ENCODE data around the gene IGFLR1. TPM values are rescaled to one million over a fixed set of nuclear protein-coding genes. Genes with fewer than 3 reads are reported as not detected.

Gene IGFLR1
- total RNA-seq, 1 experiment from 2014 or later: 9.9 TPM

- no peak for TF ChIP-seq CBFB (CRISPR knock-in tag; IDR thresholded peaks at IDR 0.05; ENCODE audit: low read depth)
- TF ChIP-seq, protein P1, sequence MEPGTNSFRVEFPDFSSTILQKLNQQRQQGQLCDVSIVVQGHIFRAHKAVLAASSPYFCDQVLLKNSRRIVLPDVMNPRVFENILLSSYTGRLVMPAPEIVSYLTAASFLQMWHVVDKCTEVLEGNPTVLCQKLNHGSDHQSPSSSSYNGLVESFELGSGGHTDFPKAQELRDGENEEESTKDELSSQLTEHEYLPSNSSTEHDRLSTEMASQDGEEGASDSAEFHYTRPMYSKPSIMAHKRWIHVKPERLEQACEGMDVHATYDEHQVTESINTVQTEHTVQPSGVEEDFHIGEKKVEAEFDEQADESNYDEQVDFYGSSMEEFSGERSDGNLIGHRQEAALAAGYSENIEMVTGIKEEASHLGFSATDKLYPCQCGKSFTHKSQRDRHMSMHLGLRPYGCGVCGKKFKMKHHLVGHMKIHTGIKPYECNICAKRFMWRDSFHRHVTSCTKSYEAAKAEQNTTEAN (CRISPR knock-in tag; IDR thresholded peaks at IDR 0.05): no peak
Measured at GRCh38 chr19:35779033-35779432, 36.8 kb upstream of the IGFLR1 start (continued).

DNA sequence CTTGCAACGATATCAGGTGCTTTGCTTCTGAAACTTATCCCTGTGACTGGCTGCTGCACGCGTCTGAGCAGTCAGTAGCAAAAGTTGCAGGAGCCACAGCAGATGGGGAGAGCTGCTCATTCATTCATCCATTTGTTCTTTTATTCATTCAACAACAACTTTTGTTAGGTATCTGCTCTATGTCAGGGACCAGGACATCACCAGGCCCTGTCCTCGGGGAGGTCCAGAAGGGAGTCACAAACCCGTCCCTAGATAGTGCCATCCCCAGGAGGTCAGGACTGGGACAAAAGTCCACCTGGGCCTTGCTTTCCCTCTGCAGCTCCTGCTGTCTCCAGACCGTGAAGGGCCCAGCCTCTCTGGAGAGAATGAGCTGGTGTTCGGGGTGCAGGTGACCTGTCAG, 35.7 kb upstream of the IGFLR1 start:
- peaks cover 23% of the 10 kb centered on the region for H3K27me3 Mint-ChIP-seq (ENCODE audit: low read depth)
- no peak for TF ChIP-seq ZNF232 (CRISPR knock-in tag; IDR thresholded peaks at IDR 0.05)
- H3K36me3 Mint-ChIP-seq: no peaks in the 10 kb centered on the region
- no peaks in the 10 kb centered on the region for H3K9me3 Mint-ChIP-seq
- POLR2A ChIA-PET: no interaction called here
- peak overlapping the region; percentile 70; the same call in 1 of the 2 replicates for H3K4me3 Mint-ChIP-seq
- no peak overlapping the region for H3K27ac Mint-ChIP-seq
- CTCF ChIA-PET: interaction anchor here (0.5 to 1.4 kb wide), 3 partner anchors 30 to 624 kb away, joined by 3 to 5 read pairs (median 3); partner anchors contain the start of genes FXYD5 and LIN37
- peaks cover 38% of the 10 kb centered on the region for H3K4me1 Mint-ChIP-seq
- ATAC-seq (no peak), DNase-seq (ENCODE audit: low spot score) (no peak)

- Mint-ChIP-seq H3K36me3 (no peaks in the 10 kb centered on the region), H3K27ac (0 out of 2 replicates have a peak overlapping the region, but pooled peaks have one; percentile 9), H3K4me3 (peak overlapping the region; percentile 70), H3K9me3 (no peaks in the 10 kb centered on the region), H3K27me3 (ENCODE audit: low read depth) (peaks cover 30% of the 10 kb centered on the region), H3K4me1 (peaks cover 37% of the 10 kb centered on the region)
- DNase-seq (ENCODE audit: low spot score) (peak; percentile 62), ATAC-seq (peak; percentile 38)
- CTCF ChIA-PET: interaction anchor here (0.5 to 1.9 kb wide), 5 partner anchors 12 to 623 kb away, joined by 3 to 5 read pairs (median 3); partner anchors contain the start of genes FXYD5, KIRREL2 and LIN37
- POLR2A ChIA-PET: interaction anchor here (1.1 kb wide), 1 partner anchor 15 kb away, joined by 6 read pairs; no protein-coding TSS in a partner anchor
- no peak for TF ChIP-seq TCF7 (CRISPR knock-in tag; IDR thresholded peaks at IDR 0.05; ENCODE audit: low read depth)
- TF ChIP-seq ZNF281 (CRISPR knock-in tag; IDR thresholded peaks at IDR 0.05): no peak
- no peak for TF ChIP-seq JAZF1 (CRISPR knock-in tag; IDR thresholded peaks at IDR 0.05)
- peak; percentile 18; the same call in 1 of the 2 replicates for TF ChIP-seq SP1 (CRISPR knock-in tag; conservative IDR thresholded peaks at IDR 0.05)
- TF ChIP-seq FOXK1 (CRISPR knock-in tag; IDR thresholded peaks at IDR 0.05): peak; percentile 42; the same call in 1 of the 2 replicates
Measured at GRCh38 chr19:35777086-35777841, 35.0 kb upstream of the IGFLR1 start.

DNA sequence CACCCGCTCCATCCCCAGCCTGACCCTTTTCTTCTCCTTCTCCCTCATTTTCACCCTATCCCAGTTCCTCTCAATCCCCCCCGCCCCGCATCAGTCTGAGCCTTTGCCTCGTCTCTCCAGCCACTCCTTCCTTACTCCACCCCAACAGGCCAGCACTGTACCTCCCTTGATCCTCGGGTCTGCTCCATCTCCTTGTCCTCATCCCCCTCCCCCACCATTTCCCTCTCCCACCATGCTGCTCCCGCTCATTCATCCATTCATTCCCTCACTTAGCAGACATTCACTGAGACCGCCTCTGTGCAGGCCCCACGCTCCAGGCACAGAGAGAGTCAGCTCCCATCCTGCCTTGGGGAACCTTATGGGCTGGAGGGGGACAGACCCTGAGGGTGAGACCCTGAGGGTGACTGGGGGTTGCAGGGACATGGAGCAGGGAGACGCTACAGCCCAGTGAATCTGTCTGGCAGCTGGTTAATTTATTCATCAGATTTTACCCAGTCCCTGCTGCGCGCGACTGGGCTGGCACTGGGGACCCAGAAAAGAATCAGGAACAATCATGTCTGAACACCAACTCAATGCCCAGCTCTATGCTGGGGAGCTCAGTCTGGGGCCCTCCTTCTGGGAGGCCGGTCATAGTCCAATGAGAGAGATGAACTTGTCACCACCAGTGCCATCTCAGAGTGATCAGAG, 34.0 kb upstream of the IGFLR1 start:
- Mint-ChIP-seq H3K4me3 (peak overlapping the region; percentile 70), H3K27ac (no peak overlapping the region), H3K9me3 (no peaks in the 10 kb centered on the region), H3K4me1 (peaks cover 32% of the 10 kb centered on the region), H3K36me3 (no peaks in the 10 kb centered on the region), H3K27me3 (ENCODE audit: low read depth) (peaks cover 30% of the 10 kb centered on the region)
- no peak for DNase-seq (ENCODE audit: low spot score)
- ChIA-PET POLR2A (interaction anchor here (1.1 kb wide), 1 partner anchor 14 kb away, joined by 6 read pairs; no protein-coding TSS in a partner anchor), CTCF (interaction anchor here (0.9 to 2.5 kb wide), 5 partner anchors 9 to 80 kb away, joined by 3 to 11 read pairs (median 3); partner anchors contain the start of gene KIRREL2)
- ATAC-seq: no peak
- TF ChIP-seq ATF6 (CRISPR knock-in tag; IDR thresholded peaks at IDR 0.05) (no peak), ZNF121 (CRISPR knock-in tag; IDR thresholded peaks at IDR 0.05) (peak; percentile 82), ZNF263 (CRISPR knock-in tag; IDR thresholded peaks at IDR 0.05; ENCODE audit: low read depth) (no peak), GABPB1 (CRISPR knock-in tag; IDR thresholded peaks at IDR 0.05) (no peak), JAZF1 (CRISPR knock-in tag; IDR thresholded peaks at IDR 0.05) (no peak), STAT6 (CRISPR knock-in tag; conservative IDR thresholded peaks at IDR 0.05; ENCODE audit: low read depth) (no peak), ZNF396 (CRISPR knock-in tag; IDR thresholded peaks at IDR 0.05; ENCODE audit: borderline replicate concordance) (no peak), ZNF671 (CRISPR knock-in tag; IDR thresholded peaks at IDR 0.05) (no peak)
- TF ChIP-seq, protein P2, sequence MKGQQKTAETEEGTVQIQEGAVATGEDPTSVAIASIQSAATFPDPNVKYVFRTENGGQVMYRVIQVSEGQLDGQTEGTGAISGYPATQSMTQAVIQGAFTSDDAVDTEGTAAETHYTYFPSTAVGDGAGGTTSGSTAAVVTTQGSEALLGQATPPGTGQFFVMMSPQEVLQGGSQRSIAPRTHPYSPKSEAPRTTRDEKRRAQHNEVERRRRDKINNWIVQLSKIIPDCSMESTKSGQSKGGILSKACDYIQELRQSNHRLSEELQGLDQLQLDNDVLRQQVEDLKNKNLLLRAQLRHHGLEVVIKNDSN (CRISPR knock-in tag; IDR thresholded peaks at IDR 0.05): no peak
